ENCODE results near the gene CC2D1B.

The CC2D1B gene

GRCh38 chr1:52404116-52404974 is 38.3 kb upstream of the CC2D1B start, which contains the start of the genes ORC1 and PRPF38A:
Gene ORC1, minus strand, starts transcription at chr1:52404423. Its CDS starts 2,200 bp downstream, at chr1:52402223.
Gene PRPF38A, plus strand, starts transcription at chr1:52404602. Its CDS starts 148 bp downstream, at chr1:52404750.
- DNase-seq (ENCODE audit: low spot score): peak; percentile 95
- ATAC-seq (ENCODE audit: low read depth): peak; percentile 87
- TF ChIP-seq CTCF (IDR thresholded peaks at IDR 0.05; ENCODE audit: poor library complexity, severe bottlenecking): peak; percentile 50
- Histone ChIP-seq H3K27me3 (ENCODE audit: insufficient read depth, poor library complexity, severe bottlenecking) (no peaks in the 10 kb centered on the region), H3K36me3 (ENCODE audit: low read depth) (peaks cover 66% of the 10 kb centered on the region), H3K4me3 (ENCODE audit: severe bottlenecking) (peak within 1 kb of the TSS; percentile 60), H3K4me1 (ENCODE audit: insufficient read depth, poor library complexity, severe bottlenecking) (peaks cover 6% of the 10 kb centered on the region), H3K27ac (ENCODE audit: poor library complexity, severe bottlenecking) (peak within 1 kb of the TSS; percentile 76), H3K9me3 (ENCODE audit: severe bottlenecking) (no peaks in the 10 kb centered on the region)

GRCh38 chr1:52403566-52404115 is 37.6 kb upstream of the CC2D1B start:
- Histone ChIP-seq H3K36me3 (ENCODE audit: low read depth) (peaks cover 65% of the 10 kb centered on the region), H3K27me3 (ENCODE audit: insufficient read depth, poor library complexity, severe bottlenecking) (no peaks in the 10 kb centered on the region)
- no peak for DNase-seq (ENCODE audit: low spot score)

GRCh38 chr1:52402860-52403240 is 36.8 kb upstream of the CC2D1B start:
- Histone ChIP-seq H3K9me3 (ENCODE audit: severe bottlenecking) (no peaks in the 10 kb centered on the region), H3K27me3 (ENCODE audit: insufficient read depth, poor library complexity, severe bottlenecking) (no peaks in the 10 kb centered on the region), H3K27ac (ENCODE audit: poor library complexity, severe bottlenecking) (no peak overlapping the region), H3K36me3 (ENCODE audit: low read depth) (peaks cover 61% of the 10 kb centered on the region), H3K4me1 (ENCODE audit: insufficient read depth, poor library complexity, severe bottlenecking) (peaks cover 6% of the 10 kb centered on the region), H3K4me3 (ENCODE audit: severe bottlenecking) (peak overlapping the region; percentile 60)
- no peak for TF ChIP-seq CTCF (IDR thresholded peaks at IDR 0.05; ENCODE audit: poor library complexity, severe bottlenecking)
- ATAC-seq (ENCODE audit: low read depth): no peak
- DNase-seq (ENCODE audit: low spot score): no peak

More at GRCh38 chr1:52403566-52404115, 37.6 kb upstream of the CC2D1B start:
- Histone ChIP-seq H3K9me3 (ENCODE audit: severe bottlenecking) (no peaks in the 10 kb centered on the region), H3K4me1 (ENCODE audit: insufficient read depth, poor library complexity, severe bottlenecking) (peaks cover 6% of the 10 kb centered on the region), H3K4me3 (ENCODE audit: severe bottlenecking) (peak overlapping the region; percentile 60), H3K27ac (ENCODE audit: poor library complexity, severe bottlenecking) (peak overlapping the region; percentile 76)
- no peak for TF ChIP-seq CTCF (IDR thresholded peaks at IDR 0.05; ENCODE audit: poor library complexity, severe bottlenecking)
- ATAC-seq (ENCODE audit: low read depth): peak; percentile 68

- DNase-seq (ENCODE audit: low spot score) (no peak), ATAC-seq (ENCODE audit: low read depth) (no peak)
- no peaks in the 10 kb centered on the region for H3K27me3 ChIP-seq (ENCODE audit: insufficient read depth, poor library complexity, severe bottlenecking)
- H3K36me3 ChIP-seq (ENCODE audit: low read depth): peaks cover 65% of the 10 kb centered on the region
- no peaks in the 10 kb centered on the region for H3K9me3 ChIP-seq (ENCODE audit: severe bottlenecking)
- TF ChIP-seq CTCF (IDR thresholded peaks at IDR 0.05; ENCODE audit: poor library complexity, severe bottlenecking): no peak
- no peak overlapping the region for H3K27ac ChIP-seq (ENCODE audit: poor library complexity, severe bottlenecking)
- H3K4me3 ChIP-seq (ENCODE audit: severe bottlenecking): no peak overlapping the region
- H3K4me1 ChIP-seq (ENCODE audit: insufficient read depth, poor library complexity, severe bottlenecking): peaks cover 6% of the 10 kb centered on the region
These were observed 34.1 kb upstream of the CC2D1B start for GRCh38 chr1:52400131-52400530.

Data from RWPE2 (cell line).